ENCODE measurements around the gene FOXR1.
"Not testable (repeated sequence)": the region's sequence is repeated elsewhere in the genome, so short reads cannot be mapped to it uniquely, and the experiment has no call there.

GRCh38 chr11:118984337-118984736 lies 12.8 kb downstream of the FOXR1 start:
- not testable (repeated sequence) for TF ChIP-seq CTCF, POLR2AphosphoS5, EP300 (IDR thresholded peaks at IDR 0.05)

Measured in suprapubic skin (tissue), 4 donors.